SK-N-SH (cell line): ENCODE results near the gene H6PD.

Experiments
- JUND ChIP-seq: IDR thresholded peaks from 2 replicates; pipeline ENCODE4 v1.4.0; 2012
- POLR2AphosphoS5 ChIP-seq: IDR thresholded peaks from 2 replicates; pipeline ENCODE4 v1.6.1; 2012; ENCODE audit warnings: low read depth, low read length
- RXRA ChIP-seq: IDR thresholded peaks from 2 replicates; pipeline ENCODE4 v1.4.0; 2012; ENCODE audit warnings: low read depth, mild to moderate bottlenecking, borderline replicate concordance
- SIN3A ChIP-seq: IDR thresholded peaks from 2 replicates; pipeline ENCODE4 v1.6.1; 2012; ENCODE audit warnings: low read depth, mild to moderate bottlenecking, low read length, moderate library complexity, borderline replicate concordance
- SMC3 ChIP-seq: IDR thresholded peaks from 2 replicates; pipeline ENCODE4 v1.6.1; 2012; ENCODE audit warnings: low read depth, low read length, improper control_type of control experiment
- TCF12 ChIP-seq: IDR thresholded peaks from 2 replicates; pipeline ENCODE4 v1.4.0; 2012
- TEAD4 ChIP-seq: IDR thresholded peaks from 2 replicates; pipeline ENCODE4 v1.4.0; 2012; ENCODE audit warnings: mild to moderate bottlenecking, borderline replicate concordance; ENCODE audit not compliant: insufficient read depth
- TF ChIP-seq, protein P1 (sequence below): fragments of 200-600 bp; sonication (generic); IDR thresholded peaks from 2 replicates; pipeline ENCODE4 v1.6.1; 2017; ENCODE audit warnings: antibody characterized with exemption, mild to moderate bottlenecking, moderate library complexity
- TF ChIP-seq, protein P2 (sequence below): IDR thresholded peaks from 2 replicates; pipeline ENCODE4; 2012
- TF ChIP-seq, protein P3 (sequence below): IDR thresholded peaks from 2 replicates; pipeline ENCODE4 v1.4.0; 2012; ENCODE audit warnings: low read depth
- TF ChIP-seq, protein P4 (sequence below): fragments of 150-350 bp; IDR thresholded peaks from 2 replicates; pipeline ENCODE4 v1.6.1; 2016; ENCODE audit warnings: mild to moderate bottlenecking, low read depth, low read length
- TF ChIP-seq, protein P5 (sequence below): IDR thresholded peaks from 2 replicates; pipeline ENCODE4 v1.6.1; 2012; ENCODE audit warnings: mild to moderate bottlenecking, low read depth, low read length, moderate library complexity

DNA sequence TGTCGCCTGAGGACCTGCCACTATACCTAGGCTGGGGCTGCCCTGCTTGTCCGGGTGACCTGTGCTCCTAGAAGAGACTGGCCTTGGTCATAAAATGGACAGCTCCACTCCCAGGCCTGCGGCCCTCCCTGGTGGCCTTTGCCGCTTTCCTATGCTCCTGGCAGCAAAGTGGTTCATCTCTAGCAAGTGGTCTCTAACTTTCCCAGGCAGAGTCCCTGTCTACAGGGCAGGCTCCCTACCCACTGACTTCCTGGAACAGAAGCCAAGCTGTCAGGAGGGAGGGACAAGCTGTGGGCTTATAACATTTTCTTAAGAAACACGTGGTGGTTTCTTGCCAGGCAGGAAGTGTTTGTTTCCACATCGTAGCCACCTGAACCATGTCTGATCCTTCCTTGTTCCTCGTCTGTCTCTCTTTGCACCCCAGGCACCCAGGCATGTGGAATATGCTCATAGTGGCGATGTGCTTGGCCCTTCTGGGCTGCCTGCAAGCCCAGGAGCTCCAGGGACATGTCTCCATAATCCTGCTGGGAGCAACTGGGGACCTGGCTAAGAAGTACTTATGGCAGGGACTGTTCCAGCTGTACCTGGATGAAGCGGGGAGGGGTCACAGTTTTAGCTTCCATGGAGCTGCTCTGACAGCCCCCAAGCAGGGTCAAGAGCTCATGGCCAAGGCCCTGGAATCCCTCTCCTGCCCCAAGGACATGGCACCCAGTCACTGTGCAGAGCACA is 10.1 kb downstream of the H6PD start:
- TF ChIP-seq, protein P1, sequence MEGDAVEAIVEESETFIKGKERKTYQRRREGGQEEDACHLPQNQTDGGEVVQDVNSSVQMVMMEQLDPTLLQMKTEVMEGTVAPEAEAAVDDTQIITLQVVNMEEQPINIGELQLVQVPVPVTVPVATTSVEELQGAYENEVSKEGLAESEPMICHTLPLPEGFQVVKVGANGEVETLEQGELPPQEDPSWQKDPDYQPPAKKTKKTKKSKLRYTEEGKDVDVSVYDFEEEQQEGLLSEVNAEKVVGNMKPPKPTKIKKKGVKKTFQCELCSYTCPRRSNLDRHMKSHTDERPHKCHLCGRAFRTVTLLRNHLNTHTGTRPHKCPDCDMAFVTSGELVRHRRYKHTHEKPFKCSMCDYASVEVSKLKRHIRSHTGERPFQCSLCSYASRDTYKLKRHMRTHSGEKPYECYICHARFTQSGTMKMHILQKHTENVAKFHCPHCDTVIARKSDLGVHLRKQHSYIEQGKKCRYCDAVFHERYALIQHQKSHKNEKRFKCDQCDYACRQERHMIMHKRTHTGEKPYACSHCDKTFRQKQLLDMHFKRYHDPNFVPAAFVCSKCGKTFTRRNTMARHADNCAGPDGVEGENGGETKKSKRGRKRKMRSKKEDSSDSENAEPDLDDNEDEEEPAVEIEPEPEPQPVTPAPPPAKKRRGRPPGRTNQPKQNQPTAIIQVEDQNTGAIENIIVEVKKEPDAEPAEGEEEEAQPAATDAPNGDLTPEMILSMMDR: no peak
- TF ChIP-seq TEAD4 (no peak), TCF12 (no peak), JUND (no peak), SMC3 (no peak), POLR2AphosphoS5 (no peak), SIN3A (no peak), RXRA (no peak)
- TF ChIP-seq, protein P2, sequence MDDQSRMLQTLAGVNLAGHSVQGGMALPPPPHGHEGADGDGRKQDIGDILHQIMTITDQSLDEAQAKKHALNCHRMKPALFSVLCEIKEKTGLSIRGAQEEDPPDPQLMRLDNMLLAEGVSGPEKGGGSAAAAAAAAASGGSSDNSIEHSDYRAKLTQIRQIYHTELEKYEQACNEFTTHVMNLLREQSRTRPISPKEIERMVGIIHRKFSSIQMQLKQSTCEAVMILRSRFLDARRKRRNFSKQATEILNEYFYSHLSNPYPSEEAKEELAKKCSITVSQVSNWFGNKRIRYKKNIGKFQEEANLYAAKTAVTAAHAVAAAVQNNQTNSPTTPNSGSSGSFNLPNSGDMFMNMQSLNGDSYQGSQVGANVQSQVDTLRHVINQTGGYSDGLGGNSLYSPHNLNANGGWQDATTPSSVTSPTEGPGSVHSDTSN: no peak
- TF ChIP-seq, protein P3, sequence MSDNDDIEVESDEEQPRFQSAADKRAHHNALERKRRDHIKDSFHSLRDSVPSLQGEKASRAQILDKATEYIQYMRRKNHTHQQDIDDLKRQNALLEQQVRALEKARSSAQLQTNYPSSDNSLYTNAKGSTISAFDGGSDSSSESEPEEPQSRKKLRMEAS: no peak
- TF ChIP-seq, protein P4, sequence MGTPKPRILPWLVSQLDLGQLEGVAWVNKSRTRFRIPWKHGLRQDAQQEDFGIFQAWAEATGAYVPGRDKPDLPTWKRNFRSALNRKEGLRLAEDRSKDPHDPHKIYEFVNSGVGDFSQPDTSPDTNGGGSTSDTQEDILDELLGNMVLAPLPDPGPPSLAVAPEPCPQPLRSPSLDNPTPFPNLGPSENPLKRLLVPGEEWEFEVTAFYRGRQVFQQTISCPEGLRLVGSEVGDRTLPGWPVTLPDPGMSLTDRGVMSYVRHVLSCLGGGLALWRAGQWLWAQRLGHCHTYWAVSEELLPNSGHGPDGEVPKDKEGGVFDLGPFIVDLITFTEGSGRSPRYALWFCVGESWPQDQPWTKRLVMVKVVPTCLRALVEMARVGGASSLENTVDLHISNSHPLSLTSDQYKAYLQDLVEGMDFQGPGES: no peak
- TF ChIP-seq, protein P5, sequence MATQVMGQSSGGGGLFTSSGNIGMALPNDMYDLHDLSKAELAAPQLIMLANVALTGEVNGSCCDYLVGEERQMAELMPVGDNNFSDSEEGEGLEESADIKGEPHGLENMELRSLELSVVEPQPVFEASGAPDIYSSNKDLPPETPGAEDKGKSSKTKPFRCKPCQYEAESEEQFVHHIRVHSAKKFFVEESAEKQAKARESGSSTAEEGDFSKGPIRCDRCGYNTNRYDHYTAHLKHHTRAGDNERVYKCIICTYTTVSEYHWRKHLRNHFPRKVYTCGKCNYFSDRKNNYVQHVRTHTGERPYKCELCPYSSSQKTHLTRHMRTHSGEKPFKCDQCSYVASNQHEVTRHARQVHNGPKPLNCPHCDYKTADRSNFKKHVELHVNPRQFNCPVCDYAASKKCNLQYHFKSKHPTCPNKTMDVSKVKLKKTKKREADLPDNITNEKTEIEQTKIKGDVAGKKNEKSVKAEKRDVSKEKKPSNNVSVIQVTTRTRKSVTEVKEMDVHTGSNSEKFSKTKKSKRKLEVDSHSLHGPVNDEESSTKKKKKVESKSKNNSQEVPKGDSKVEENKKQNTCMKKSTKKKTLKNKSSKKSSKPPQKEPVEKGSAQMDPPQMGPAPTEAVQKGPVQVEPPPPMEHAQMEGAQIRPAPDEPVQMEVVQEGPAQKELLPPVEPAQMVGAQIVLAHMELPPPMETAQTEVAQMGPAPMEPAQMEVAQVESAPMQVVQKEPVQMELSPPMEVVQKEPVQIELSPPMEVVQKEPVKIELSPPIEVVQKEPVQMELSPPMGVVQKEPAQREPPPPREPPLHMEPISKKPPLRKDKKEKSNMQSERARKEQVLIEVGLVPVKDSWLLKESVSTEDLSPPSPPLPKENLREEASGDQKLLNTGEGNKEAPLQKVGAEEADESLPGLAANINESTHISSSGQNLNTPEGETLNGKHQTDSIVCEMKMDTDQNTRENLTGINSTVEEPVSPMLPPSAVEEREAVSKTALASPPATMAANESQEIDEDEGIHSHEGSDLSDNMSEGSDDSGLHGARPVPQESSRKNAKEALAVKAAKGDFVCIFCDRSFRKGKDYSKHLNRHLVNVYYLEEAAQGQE: no peak
